GM18517 (cell line): Measurements from ENCODE around the gene TPBGL.

Experiments used
- ATAC-seq: cut with Tn5 transposase; IDR thresholded peaks from one replicate; pipeline ENCODE4 v1.9.1; 2021; ENCODE audit warnings: mild to moderate bottlenecking, moderate library complexity; ENCODE audit not compliant: unreplicated experiment

The TPBGL gene, protein sequence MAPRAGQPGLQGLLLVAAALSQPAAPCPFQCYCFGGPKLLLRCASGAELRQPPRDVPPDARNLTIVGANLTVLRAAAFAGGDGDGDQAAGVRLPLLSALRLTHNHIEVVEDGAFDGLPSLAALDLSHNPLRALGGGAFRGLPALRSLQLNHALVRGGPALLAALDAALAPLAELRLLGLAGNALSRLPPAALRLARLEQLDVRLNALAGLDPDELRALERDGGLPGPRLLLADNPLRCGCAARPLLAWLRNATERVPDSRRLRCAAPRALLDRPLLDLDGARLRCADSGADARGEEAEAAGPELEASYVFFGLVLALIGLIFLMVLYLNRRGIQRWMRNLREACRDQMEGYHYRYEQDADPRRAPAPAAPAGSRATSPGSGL

DNA sequence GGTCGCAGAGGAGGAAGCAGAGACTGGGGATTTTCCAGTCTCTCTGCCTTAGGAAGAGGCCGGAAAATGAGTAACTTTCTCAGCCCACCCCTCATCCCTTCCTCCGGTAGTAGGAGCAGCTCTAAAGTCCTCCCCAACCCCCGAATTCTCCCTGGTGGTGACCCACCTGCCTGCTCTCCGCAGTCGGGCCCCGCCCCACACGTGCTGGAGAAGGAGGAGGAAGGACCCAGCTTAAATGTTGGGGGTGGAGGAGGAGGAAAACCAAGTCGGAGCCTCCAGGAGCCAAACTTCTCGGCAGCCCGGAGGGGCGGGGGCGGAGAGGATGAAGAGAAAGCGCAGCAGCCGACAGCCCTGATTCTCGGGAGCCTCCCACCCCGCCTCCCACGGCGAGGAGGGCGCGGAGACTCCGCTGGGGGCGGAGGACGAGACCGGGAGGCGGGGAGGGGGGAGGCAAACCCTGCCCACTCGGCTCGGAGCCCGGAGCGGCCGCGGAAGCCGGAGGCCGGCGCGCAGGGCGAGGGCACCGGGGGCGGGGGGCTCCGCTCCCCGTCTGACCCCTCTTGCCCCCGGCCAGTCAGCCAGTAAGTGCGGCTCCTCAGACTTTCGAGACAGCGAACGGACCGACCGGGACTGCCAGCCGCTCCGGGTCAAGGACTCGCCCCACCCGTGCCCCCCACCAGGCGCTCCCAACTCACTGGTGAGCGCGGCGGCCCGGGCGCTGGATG lies at the start of gene TPBGL:
Gene TPBGL (plus strand): TSS at position 464 of the 725 bp plus-strand sequence. CDS start 276 bp downstream, outside the sequence.
- no peak for ATAC-seq

DNA sequence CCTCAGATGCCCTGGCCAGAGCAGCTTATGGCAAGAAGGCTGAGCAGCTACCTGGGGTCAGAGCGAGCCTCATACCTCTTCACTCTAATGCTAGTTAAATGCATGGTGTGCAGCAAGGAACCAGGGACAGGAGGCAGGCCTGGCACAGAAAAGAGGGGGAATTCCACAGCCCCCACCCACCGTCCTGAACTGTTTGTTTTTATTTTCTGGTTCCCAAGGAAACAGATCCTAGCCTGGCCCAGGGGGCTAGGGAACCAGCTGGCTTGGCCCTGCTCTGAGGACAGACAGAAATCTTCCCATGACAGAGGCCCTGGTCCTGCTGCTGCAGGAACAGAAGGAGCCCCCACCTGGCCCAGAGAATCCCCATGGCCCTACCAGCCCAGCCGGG lies 49.2 kb upstream of the TPBGL start:
- no peak for ATAC-seq

DNA sequence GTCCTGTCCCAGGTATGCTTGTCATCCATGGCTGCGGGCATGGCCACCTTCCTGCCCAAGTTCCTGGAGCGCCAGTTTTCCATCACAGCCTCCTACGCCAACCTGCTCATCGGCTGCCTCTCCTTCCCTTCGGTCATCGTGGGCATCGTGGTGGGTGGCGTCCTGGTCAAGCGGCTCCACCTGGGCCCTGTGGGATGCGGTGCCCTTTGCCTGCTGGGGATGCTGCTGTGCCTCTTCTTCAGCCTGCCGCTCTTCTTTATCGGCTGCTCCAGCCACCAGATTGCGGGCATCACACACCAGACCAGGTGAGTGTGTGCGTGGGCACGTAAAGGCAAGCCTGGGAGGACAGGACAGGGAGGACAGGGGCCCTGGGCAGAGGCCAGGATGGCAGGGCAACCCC lies 47.3 kb upstream of the TPBGL start:
- ATAC-seq = no peak

DNA sequence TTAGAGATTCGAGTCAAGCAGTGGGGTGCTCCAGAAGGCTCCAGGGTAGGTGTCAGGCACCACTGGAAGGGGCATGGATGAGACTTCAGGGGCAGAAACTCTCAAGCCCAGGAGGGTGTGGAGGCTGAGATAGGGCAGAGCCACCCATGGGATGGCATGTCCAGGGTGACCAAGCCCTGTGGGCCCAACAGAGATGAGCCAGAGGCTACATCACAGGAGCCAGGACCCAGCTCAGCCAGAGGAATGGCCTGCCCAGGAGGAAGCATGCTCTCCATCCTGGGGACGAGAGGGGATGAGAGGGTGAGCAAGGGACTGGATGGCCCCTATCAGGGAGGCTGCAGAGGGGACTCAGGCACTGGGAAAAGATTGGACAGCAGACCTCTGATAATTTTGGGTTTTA lies 46.9 kb upstream of the TPBGL start:
- ATAC-seq = no peak

DNA sequence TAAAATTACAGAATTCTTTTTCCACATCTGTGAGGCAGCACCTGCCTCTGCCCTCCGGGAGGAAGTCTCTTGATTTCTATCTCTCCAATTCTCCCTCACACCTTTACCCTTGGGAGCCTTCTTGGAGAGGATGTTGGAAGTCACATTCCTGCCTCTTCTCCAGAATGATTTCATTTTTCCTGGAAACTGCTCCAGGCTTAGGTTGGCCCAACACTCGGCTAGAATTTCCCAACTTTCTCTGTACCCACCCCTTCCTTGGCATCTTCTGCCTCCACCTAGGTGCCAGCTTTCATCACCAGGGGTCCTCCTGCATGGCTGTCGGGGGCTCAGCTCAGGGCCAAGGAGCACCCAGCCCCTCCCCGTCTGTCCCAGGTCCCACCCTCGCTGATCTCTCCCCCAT lies 46.4 kb upstream of the TPBGL start:
- no peak for ATAC-seq

- ATAC-seq = no peak
These were observed 45.2 kb upstream of the TPBGL start for GRCh38 chr11:75195167-75195962.

DNA sequence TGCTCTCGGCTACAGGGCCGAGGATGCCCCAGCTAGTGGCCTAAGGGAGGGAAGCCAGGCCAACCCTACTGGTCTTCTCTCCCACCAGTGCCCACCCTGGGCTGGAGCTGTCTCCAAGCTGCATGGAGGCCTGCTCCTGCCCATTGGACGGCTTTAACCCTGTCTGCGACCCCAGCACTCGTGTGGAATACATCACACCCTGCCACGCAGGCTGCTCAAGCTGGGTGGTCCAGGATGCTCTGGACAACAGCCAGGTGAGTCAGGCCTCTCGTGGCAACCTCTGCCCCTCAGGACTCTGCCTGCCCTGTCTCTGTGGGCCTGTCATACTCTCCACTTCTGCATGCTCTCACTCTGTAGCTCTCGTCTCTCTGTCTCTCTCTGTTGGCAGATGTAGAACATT lies 44.1 kb upstream of the TPBGL start:
- ATAC-seq = no peak

GRCh38 chr11:75197512-75198277 lies 42.9 kb upstream of the TPBGL start:
- no peak for ATAC-seq

DNA sequence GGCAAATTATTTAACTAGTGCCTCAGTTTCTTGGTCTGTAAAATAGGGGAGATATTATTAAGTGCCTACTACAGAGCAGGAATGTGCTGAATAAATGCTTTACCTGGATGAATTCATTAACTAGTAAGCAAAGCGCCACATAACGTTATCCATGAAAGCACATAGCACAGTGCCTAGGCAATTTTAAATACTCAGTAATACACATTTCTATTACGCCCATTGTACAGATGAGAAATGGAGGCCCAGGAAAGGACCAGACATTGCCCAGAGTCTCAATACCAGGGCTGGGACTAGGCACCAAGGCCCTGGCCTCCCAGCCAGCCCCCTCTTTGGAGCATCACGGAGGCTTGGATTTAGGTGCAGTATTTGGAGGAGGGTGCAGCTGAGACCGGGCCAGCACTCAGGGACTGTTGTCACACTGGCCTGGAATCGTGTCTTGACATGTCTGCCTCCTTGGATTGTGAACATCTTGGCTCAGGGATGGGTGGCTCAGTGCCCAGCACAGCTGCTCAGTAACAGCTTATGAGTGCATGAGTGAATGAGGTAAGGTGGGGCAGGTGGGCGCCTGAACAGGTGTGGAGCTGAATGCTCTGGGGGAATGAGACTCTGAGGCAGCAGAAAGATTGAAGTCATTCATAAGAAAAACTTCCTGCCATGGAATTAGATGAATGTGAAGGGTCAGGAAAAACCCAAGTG lies 42.1 kb upstream of the TPBGL start:
- no peak for ATAC-seq

GRCh38 chr11:75199412-75199955 lies 41.1 kb upstream of the TPBGL start:
- ATAC-seq = no peak

DNA sequence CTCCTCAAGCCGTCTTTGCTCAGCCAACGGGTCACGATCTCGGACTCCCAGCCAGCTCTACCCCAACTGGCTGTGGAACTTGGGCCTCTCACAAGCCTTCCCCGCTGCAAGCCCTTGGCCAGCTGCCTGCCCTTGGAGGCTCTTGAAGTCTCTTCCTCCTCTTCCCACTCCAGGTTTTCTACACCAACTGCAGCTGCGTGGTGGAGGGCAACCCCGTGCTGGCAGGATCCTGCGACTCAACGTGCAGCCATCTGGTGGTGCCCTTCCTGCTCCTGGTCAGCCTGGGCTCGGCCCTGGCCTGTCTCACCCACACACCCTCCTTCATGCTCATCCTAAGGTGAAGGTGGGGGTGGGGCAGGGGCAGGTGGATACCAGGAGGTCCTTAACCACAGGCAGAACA lies 40.5 kb upstream of the TPBGL start:
- no peak for ATAC-seq

DNA sequence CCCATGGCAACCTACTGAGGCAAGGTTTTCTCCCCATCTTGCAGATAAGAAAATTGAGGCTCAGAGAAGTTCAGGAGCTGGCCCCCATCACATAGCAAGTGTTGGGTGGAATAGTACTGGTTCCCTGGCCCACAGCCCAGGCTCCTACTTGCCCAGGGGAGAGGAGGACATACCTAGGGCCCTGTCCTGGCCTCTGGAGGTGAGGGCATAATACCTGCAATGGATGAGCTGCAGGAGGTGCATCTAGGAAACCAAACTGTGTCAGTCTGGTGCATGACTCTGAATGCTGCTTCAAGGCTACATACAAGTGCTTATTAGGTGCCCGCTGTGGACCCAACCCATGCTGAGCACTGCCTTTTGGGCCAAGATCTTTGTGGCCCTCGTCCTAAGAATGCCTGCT lies 40.0 kb upstream of the TPBGL start:
- no peak for ATAC-seq

DNA sequence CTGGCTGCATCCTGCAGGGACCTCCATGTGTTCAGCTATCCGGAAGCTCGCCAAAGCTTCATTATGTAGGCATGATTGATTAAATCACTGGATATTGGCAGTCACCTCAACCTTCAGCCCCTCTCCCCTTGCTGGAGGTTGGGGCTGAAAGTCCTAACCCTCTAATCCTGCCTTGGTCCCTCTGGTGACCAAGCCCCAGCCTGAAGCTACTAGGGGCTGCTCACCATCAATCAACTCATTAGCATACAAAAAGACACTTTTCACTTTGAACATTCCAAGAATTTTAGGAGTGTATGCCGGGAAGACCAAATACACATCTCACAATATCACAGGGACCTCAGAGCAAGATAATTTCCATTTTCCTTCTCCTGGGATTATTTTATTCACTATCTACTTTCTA lies 38.8 kb upstream of the TPBGL start:
- no peak for ATAC-seq

DNA sequence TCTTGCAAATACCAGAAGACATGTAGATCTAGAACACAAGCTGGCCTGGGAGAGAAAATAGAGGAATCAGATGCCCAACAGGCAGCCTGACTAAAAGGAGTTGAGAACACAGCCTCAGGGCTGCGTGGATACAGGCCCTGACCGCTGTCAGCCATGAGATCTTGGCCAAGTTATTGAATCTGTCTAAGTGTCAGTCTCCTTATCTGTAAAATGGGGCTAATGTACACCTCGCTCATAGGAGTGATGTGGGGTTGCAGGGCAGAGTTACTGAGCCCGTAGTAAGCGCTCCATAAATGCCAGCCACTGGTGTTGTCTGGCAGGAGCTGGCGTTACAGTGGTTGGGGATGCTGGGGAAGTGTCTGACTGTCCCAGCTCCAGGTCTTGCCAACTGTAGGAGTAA lies 38.4 kb upstream of the TPBGL start:
- no peak for ATAC-seq

- ATAC-seq = no peak
These were observed 37.4 kb upstream of the TPBGL start for GRCh38 chr11:75203138-75203537.

DNA sequence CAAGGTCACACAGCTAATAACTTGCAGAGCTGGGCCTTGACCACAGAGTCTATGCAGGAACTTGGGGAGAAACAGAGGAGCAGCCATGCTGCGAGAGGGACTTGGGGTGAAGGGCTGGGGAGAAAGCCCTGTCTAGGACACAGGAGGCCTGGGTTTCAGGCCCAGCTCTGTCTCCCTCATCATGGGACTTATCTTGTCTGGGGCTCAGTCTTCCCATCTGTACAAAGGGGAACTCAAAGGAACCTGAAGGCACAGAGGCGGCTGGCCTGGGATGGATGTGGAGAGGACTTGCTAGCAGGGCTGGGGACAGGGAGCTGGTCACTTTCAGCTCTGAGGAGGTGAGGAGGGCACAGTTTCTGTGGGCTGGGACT lies 36.9 kb upstream of the TPBGL start:
- ATAC-seq = no peak

DNA sequence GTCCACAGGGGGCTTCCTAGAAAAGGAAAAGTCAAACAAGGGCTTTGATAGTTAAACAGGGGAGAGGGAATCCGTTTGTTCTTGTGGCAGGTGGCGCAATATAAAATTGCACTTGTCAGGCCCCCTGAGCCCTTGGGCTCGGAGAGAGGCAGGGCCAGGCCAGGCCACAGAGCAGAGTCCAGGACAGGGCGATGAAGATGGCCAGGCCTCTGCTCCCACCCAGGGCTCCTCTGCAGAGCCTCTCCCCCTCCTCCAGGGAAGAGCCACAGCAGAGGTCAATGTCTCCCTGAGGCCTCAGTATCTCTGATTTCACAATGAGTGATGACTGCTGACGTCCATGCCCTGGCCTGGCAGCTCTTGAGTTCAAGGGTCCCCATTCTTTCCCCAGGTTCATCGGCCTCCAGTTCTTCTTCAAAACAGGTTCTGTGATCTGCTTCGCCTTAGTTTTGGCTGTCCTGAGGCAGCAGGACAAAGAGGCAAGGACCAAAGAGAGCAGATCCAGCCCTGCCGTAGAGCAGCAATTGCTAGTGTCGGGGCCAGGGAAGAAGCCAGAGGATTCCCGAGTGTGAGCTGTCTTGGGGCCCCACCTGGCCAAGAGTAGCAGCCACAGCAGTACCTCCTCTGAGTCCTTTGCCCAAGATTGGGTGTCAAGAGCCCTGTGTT lies 36.4 kb upstream of the TPBGL start:
- no peak for ATAC-seq

DNA sequence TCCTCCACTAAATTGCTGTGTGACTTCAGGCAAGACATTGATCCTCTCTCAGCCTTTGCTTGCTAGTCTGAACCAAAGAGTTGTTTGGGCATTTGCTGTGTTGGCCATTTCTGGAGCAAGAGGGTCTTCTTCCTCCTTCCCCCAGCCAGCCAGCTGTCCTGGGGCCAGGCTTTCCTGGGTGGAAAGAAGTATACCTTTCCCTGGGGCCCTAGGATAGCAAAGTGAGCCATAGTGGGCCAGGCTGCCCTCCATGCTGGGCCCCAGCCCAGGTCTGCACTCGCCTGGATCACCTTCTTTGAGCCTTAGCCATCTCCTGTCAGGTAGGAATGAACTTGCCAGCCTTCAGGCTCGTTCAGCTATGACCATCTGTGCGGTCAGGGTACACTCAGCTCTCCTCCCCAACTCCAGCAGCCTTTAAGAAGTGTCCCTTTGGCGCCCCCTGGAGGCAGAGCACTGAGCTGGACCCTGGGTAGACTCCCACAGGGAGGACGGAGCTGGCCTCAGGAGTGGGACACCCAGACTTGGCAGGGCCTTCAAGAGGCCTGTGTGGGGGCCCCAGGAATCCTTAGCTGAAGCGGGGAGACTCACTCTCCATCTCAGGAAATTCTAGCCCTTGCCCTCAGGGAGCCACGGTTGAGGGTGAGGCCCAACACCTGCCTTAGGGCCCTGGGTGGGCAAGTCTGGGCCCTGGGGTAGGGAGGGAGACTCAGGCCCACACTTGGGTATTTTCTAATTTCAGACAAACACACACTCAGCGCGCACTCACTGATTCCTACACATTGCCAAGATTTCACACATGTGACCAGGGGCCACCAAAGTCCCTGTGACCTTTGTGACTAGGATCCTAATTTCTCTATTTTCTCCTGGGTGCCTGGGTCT lies 35.6 kb upstream of the TPBGL start:
- peak; percentile 65 for ATAC-seq
